Neural progenitor cell (in vitro differentiated cells): Measurements from ENCODE around the gene NFIA. TPM values are rescaled to one million over a fixed set of nuclear protein-coding genes. Genes with fewer than 3 reads are reported as not detected.
A peak's percentile ranks its signal among the peaks of the same experiment; 100 is the strongest.

Experiments
- DNase-seq: peaks from one replicate; pipeline ENCODE4 v3.0.0-alpha.2; 2016; ENCODE audit warnings: low spot score
- H2AFZ ChIP-seq: fragments of 200-600 bp; sonication (generic); replicated peaks from 2 replicates; pipeline ENCODE4 v1.6.1; 2016; ENCODE audit warnings: antibody characterized with exemption
- H3F3A ChIP-seq: fragments of 200-600 bp; sonication (generic); 2 replicates; pipeline ENCODE4 v1.6.1; 2016; ENCODE audit warnings: antibody characterized with exemption, low read depth
- H3K27ac ChIP-seq: fragments of 200-600 bp; sonication (generic); 2 replicates; pipeline ENCODE4 v1.5.1; 2016; ENCODE audit warnings: mild to moderate bottlenecking
- H3K27me3 ChIP-seq: fragments of 200-600 bp; sonication (generic); 2 replicates; pipeline ENCODE4 v1.6.1; 2016; ENCODE audit warnings: mild to moderate bottlenecking, moderate library complexity
- H3K36me3 ChIP-seq: fragments of 200-600 bp; sonication (generic); 2 replicates; pipeline ENCODE4 v1.5.1; 2016
- H3K4me1 ChIP-seq: fragments of 200-600 bp; sonication (generic); 2 replicates; pipeline ENCODE4 v1.6.1; 2016; ENCODE audit warnings: mixed run types
- H3K4me2 ChIP-seq: fragments of 200-600 bp; sonication (generic); 2 replicates; pipeline ENCODE4 v1.6.1; 2016
- H3K4me3 ChIP-seq: fragments of 200-600 bp; sonication (generic); 2 replicates; pipeline ENCODE4 v1.5.1; 2016
- H3K79me2 ChIP-seq: fragments of 200-600 bp; sonication (generic); 2 replicates; pipeline ENCODE4 v1.6.1; 2016; ENCODE audit warnings: low read depth
- H3K9ac ChIP-seq: fragments of 200-600 bp; sonication (generic); 2 replicates; pipeline ENCODE4 v1.6.1; 2016
- H3K9me3 ChIP-seq: fragments of 200-600 bp; sonication (generic); 2 replicates; pipeline ENCODE4 v1.5.1; 2016; ENCODE audit warnings: low read depth
- H4K20me1 ChIP-seq: fragments of 200-600 bp; sonication (generic); 2 replicates; pipeline ENCODE4 v1.6.1; 2016; ENCODE audit warnings: low read depth
- H3K27ac Mint-ChIP-seq: 3 replicates; pipeline ENCODE4 v1.8.0; 2021; ENCODE audit warnings: mixed read lengths
- H3K27me3 Mint-ChIP-seq: 2 replicates; pipeline ENCODE4 v1.8.0; 2022; ENCODE audit warnings: low read depth, mild to moderate bottlenecking, inconsistent platforms, moderate library complexity, mixed read lengths; ENCODE audit not compliant: insufficient read depth
- H3K36me3 Mint-ChIP-seq: 3 replicates; pipeline ENCODE4 v1.8.0; 2021; ENCODE audit warnings: mixed read lengths
- H3K4me1 Mint-ChIP-seq: 3 replicates; pipeline ENCODE4 v1.8.0; 2021; ENCODE audit warnings: mixed read lengths
- H3K4me3 Mint-ChIP-seq: 3 replicates; pipeline ENCODE4 v1.8.0; 2021; ENCODE audit warnings: mild to moderate bottlenecking, moderate library complexity, mixed read lengths
- H3K9me3 Mint-ChIP-seq: 3 replicates; pipeline ENCODE4 v1.8.0; 2020; ENCODE audit warnings: mixed read lengths
- CTCF ChIP-seq: fragments of 200-600 bp; sonication (generic); IDR thresholded peaks from 2 replicates; pipeline ENCODE4 v1.5.1; 2017; ENCODE audit warnings: antibody characterized with exemption, mild to moderate bottlenecking
- EZH2 ChIP-seq: fragments of 200-600 bp; sonication (generic); IDR thresholded peaks from 2 replicates; pipeline ENCODE4 v1.6.1; 2017; ENCODE audit warnings: antibody characterized with exemption, mild to moderate bottlenecking, moderate library complexity
- EZH2phosphoT487 ChIP-seq: fragments of 200-600 bp; sonication (generic); IDR thresholded peaks from 2 replicates; pipeline ENCODE4 v1.6.1; 2017; ENCODE audit warnings: antibody characterized with exemption
- total RNA-seq: library from RNA; depleted of rRNA; stranded (reverse); fragments of >200 nt; gene quantifications from 2 replicates; pipeline ENCODE4 v1.2.3, GENCODE V29; 2015; ENCODE audit warnings: low replicate concordance

NFIA gene
- total RNA-seq, 1 donor from 2014 or later: 5.3 TPM

DNA sequence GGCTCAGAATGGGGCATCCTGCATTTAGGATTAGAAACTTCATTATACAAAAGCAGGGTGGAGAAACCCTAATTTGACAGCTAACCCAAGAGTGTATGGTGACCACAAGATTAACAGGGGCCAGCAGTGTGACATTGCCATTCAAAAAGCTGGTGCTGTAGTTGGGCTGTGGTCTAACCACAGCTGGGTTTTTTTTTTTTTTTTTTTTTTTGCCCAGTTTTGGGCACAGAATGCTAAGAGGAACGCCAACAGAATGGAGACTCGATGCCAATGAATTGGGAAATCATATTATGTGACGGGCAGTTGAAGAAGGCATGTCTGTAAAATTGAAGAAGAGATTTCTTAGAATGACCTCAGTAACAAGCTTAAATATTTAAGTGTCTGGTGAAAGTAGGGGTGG, 58.4 kb downstream of the NFIA start:
- no peaks in the 10 kb centered on the region for H3F3A ChIP-seq
- H3K36me3 Mint-ChIP-seq: peaks cover 7% of the 10 kb centered on the region
- no peaks in the 10 kb centered on the region for H3K9me3 Mint-ChIP-seq
- H3K4me1 ChIP-seq: peaks cover 17% of the 10 kb centered on the region
- H3K27me3 Mint-ChIP-seq: peaks cover 2% of the 10 kb centered on the region
- no peak overlapping the region for H3K27ac Mint-ChIP-seq
- no peak overlapping the region for H3K4me3 ChIP-seq
- H3K9ac ChIP-seq: no peak overlapping the region
- H3K4me2 ChIP-seq: peak overlapping the region; percentile 28
- no peaks in the 10 kb centered on the region for H3K79me2 ChIP-seq
- DNase-seq: no peak
- no peaks in the 10 kb centered on the region for H4K20me1 ChIP-seq
- H3K27me3 ChIP-seq: no peaks in the 10 kb centered on the region
- H3K36me3 ChIP-seq: no peaks in the 10 kb centered on the region
- TF ChIP-seq EZH2phosphoT487 (no peak), EZH2 (no peak), CTCF (no peak)
- H3K9me3 ChIP-seq: no peaks in the 10 kb centered on the region
- no peak overlapping the region for H2AFZ ChIP-seq
- no peak overlapping the region for H3K27ac ChIP-seq
- H3K4me1 Mint-ChIP-seq: peaks cover 23% of the 10 kb centered on the region
- H3K4me3 Mint-ChIP-seq: no peak overlapping the region

- Histone ChIP-seq H3K4me2 (no peak overlapping the region), H3K79me2 (no peaks in the 10 kb centered on the region), H3K36me3 (no peaks in the 10 kb centered on the region), H3K4me1 (peaks cover 17% of the 10 kb centered on the region), H2AFZ (no peak overlapping the region), H3K9ac (no peak overlapping the region), H3K27me3 (no peaks in the 10 kb centered on the region), H3K4me3 (no peak overlapping the region), H3K9me3 (no peaks in the 10 kb centered on the region), H4K20me1 (no peaks in the 10 kb centered on the region), H3F3A (no peaks in the 10 kb centered on the region), H3K27ac (no peak overlapping the region)
- H3K9me3 Mint-ChIP-seq: no peaks in the 10 kb centered on the region
- peaks cover 9% of the 10 kb centered on the region for H3K36me3 Mint-ChIP-seq
- TF ChIP-seq CTCF (no peak), EZH2 (no peak), EZH2phosphoT487 (no peak)
- peaks cover 21% of the 10 kb centered on the region for H3K4me1 Mint-ChIP-seq
- peaks cover 3% of the 10 kb centered on the region for H3K27me3 Mint-ChIP-seq
- no peak for DNase-seq
- no peak overlapping the region for H3K4me3 Mint-ChIP-seq
- H3K27ac Mint-ChIP-seq: no peak overlapping the region
These were observed 59.1 kb downstream of the NFIA start for GRCh38 chr1:61141288-61142042.

- H3K9me3 Mint-ChIP-seq: no peaks in the 10 kb centered on the region
- no peak overlapping the region for H3K4me3 ChIP-seq
- peaks cover 3% of the 10 kb centered on the region for H3K27me3 Mint-ChIP-seq
- H3K4me2 ChIP-seq: no peak overlapping the region
- H3K27ac ChIP-seq: no peak overlapping the region
- no peak overlapping the region for H3K27ac Mint-ChIP-seq
- no peak overlapping the region for H3K9ac ChIP-seq
- no peak for DNase-seq
- H3K36me3 Mint-ChIP-seq: peaks cover 11% of the 10 kb centered on the region
- no peaks in the 10 kb centered on the region for H4K20me1 ChIP-seq
- H3K79me2 ChIP-seq: no peaks in the 10 kb centered on the region
- no peaks in the 10 kb centered on the region for H3F3A ChIP-seq
- H3K36me3 ChIP-seq: no peaks in the 10 kb centered on the region
- no peak overlapping the region for H2AFZ ChIP-seq
- no peaks in the 10 kb centered on the region for H3K27me3 ChIP-seq
- peaks cover 22% of the 10 kb centered on the region for H3K4me1 Mint-ChIP-seq
- no peaks in the 10 kb centered on the region for H3K9me3 ChIP-seq
- no peak overlapping the region for H3K4me3 Mint-ChIP-seq
- TF ChIP-seq CTCF: no peak
- TF ChIP-seq EZH2phosphoT487: no peak
- TF ChIP-seq EZH2: no peak
- peaks cover 17% of the 10 kb centered on the region for H3K4me1 ChIP-seq
These were observed 59.7 kb downstream of the NFIA start for GRCh38 chr1:61142043-61142440.
